ENCODE results near the gene NR1H2. TPM values are rescaled to one million over a fixed set of nuclear protein-coding genes. Genes with fewer than 3 reads are reported as not detected.
A peak's percentile ranks its signal among the peaks of the same experiment; 100 is the strongest.

Gene NR1H2
- total and polyA plus RNA-seq, 2 experiments from 2014 or later, result 32.9 to 70.2 TPM

DNA sequence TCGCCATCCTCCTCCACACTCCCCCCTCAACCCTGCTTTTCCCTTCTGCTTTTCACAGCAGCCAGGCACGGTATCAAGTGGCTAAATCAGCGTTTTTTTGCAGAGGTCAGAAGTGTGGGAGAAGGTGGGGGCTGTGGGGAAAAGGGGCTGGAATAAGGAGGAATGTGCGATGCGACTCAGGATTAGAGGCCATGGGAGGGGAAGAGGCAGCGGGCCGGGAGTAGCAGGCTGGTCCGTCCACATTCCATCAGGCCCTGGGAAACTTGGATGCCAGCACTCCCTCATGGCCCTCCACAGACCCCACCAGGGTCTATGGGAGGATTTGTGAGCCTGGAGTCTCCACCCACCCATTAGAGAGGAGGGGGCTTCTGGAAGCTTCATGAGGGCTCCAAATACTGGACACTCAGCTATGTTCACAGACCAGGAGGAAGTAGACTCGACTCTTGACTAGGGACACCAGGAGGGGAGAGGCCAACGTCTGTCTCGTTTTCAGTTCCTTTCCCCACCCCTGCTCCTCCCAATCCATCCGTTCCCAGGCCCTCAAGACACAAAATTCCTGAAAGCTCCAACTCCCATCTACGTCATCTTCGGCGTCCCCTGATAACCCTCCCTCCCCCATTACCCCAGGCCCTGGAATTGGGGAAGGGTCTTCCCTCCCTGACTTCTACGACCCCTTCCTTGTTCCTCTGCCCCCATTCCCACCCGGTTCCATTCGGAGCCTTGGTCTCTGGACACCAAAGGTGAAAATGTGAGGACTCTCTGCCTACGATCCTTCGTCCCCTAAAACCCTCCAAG, 43.8 kb upstream of the NR1H2 start:
- Mint-ChIP-seq H3K4me1 (no peaks in the 10 kb centered on the region), H3K27me3 (ENCODE audit: insufficient read depth, low read depth, poor library complexity) (peaks cover 12% of the 10 kb centered on the region), H3K36me3 (ENCODE audit: low read depth) (peaks cover 54% of the 10 kb centered on the region), H3K27ac (no peak overlapping the region), H3K4me3 (no peak overlapping the region), H3K9me3 (peaks cover 85% of the 10 kb centered on the region)
- ATAC-seq (no peak), DNase-seq (ENCODE audit: low spot score) (peak; percentile 86)
- Histone ChIP-seq H3K4me1 (ENCODE audit: insufficient read depth) (peaks cover 16% of the 10 kb centered on the region), H3K27ac (ENCODE audit: low read depth) (peak overlapping the region; percentile 100), H2AFZ (peak overlapping the region; percentile 83; the same call in 1 of the 2 replicates), H3K79me2 (replicated peaks; ENCODE audit: insufficient read depth) (peaks cover 7% of the 10 kb centered on the region), H4K20me1 (replicated peaks; ENCODE audit: insufficient read depth) (peaks cover 2% of the 10 kb centered on the region; the same call in 1 of the 2 replicates), H3K27me3 (ENCODE audit: insufficient read depth) (peaks cover 15% of the 10 kb centered on the region), H3K9me2 (ENCODE audit: insufficient read depth) (0 out of 2 replicates have a peak, but pooled peaks cover 3% of the 10 kb centered on the region), H3K36me3 (ENCODE audit: insufficient read depth) (no peaks in the 10 kb centered on the region), H3K4me2 (peak overlapping the region; percentile 98), H3K4me3 (peak overlapping the region; percentile 88), H3F3A (replicated peaks; ENCODE audit: low read depth) (peaks cover 21% of the 10 kb centered on the region)
- TF ChIP-seq, protein P1, sequence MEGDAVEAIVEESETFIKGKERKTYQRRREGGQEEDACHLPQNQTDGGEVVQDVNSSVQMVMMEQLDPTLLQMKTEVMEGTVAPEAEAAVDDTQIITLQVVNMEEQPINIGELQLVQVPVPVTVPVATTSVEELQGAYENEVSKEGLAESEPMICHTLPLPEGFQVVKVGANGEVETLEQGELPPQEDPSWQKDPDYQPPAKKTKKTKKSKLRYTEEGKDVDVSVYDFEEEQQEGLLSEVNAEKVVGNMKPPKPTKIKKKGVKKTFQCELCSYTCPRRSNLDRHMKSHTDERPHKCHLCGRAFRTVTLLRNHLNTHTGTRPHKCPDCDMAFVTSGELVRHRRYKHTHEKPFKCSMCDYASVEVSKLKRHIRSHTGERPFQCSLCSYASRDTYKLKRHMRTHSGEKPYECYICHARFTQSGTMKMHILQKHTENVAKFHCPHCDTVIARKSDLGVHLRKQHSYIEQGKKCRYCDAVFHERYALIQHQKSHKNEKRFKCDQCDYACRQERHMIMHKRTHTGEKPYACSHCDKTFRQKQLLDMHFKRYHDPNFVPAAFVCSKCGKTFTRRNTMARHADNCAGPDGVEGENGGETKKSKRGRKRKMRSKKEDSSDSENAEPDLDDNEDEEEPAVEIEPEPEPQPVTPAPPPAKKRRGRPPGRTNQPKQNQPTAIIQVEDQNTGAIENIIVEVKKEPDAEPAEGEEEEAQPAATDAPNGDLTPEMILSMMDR (conservative IDR thresholded peaks at IDR 0.05; ENCODE audit: low read depth in 2 of 2), result no peak
- TF ChIP-seq, protein P2, sequence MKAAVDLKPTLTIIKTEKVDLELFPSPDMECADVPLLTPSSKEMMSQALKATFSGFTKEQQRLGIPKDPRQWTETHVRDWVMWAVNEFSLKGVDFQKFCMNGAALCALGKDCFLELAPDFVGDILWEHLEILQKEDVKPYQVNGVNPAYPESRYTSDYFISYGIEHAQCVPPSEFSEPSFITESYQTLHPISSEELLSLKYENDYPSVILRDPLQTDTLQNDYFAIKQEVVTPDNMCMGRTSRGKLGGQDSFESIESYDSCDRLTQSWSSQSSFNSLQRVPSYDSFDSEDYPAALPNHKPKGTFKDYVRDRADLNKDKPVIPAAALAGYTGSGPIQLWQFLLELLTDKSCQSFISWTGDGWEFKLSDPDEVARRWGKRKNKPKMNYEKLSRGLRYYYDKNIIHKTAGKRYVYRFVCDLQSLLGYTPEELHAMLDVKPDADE (IDR thresholded peaks at IDR 0.05), result no peak
- no peak for TF ChIP-seq EZH2phosphoT487 (IDR thresholded peaks at IDR 0.05; ENCODE audit: unreplicated experiment)
- no peak for TF ChIP-seq NANOG (IDR thresholded peaks at IDR 0.05; ENCODE audit: borderline replicate concordance)
- TF ChIP-seq, protein P3, sequence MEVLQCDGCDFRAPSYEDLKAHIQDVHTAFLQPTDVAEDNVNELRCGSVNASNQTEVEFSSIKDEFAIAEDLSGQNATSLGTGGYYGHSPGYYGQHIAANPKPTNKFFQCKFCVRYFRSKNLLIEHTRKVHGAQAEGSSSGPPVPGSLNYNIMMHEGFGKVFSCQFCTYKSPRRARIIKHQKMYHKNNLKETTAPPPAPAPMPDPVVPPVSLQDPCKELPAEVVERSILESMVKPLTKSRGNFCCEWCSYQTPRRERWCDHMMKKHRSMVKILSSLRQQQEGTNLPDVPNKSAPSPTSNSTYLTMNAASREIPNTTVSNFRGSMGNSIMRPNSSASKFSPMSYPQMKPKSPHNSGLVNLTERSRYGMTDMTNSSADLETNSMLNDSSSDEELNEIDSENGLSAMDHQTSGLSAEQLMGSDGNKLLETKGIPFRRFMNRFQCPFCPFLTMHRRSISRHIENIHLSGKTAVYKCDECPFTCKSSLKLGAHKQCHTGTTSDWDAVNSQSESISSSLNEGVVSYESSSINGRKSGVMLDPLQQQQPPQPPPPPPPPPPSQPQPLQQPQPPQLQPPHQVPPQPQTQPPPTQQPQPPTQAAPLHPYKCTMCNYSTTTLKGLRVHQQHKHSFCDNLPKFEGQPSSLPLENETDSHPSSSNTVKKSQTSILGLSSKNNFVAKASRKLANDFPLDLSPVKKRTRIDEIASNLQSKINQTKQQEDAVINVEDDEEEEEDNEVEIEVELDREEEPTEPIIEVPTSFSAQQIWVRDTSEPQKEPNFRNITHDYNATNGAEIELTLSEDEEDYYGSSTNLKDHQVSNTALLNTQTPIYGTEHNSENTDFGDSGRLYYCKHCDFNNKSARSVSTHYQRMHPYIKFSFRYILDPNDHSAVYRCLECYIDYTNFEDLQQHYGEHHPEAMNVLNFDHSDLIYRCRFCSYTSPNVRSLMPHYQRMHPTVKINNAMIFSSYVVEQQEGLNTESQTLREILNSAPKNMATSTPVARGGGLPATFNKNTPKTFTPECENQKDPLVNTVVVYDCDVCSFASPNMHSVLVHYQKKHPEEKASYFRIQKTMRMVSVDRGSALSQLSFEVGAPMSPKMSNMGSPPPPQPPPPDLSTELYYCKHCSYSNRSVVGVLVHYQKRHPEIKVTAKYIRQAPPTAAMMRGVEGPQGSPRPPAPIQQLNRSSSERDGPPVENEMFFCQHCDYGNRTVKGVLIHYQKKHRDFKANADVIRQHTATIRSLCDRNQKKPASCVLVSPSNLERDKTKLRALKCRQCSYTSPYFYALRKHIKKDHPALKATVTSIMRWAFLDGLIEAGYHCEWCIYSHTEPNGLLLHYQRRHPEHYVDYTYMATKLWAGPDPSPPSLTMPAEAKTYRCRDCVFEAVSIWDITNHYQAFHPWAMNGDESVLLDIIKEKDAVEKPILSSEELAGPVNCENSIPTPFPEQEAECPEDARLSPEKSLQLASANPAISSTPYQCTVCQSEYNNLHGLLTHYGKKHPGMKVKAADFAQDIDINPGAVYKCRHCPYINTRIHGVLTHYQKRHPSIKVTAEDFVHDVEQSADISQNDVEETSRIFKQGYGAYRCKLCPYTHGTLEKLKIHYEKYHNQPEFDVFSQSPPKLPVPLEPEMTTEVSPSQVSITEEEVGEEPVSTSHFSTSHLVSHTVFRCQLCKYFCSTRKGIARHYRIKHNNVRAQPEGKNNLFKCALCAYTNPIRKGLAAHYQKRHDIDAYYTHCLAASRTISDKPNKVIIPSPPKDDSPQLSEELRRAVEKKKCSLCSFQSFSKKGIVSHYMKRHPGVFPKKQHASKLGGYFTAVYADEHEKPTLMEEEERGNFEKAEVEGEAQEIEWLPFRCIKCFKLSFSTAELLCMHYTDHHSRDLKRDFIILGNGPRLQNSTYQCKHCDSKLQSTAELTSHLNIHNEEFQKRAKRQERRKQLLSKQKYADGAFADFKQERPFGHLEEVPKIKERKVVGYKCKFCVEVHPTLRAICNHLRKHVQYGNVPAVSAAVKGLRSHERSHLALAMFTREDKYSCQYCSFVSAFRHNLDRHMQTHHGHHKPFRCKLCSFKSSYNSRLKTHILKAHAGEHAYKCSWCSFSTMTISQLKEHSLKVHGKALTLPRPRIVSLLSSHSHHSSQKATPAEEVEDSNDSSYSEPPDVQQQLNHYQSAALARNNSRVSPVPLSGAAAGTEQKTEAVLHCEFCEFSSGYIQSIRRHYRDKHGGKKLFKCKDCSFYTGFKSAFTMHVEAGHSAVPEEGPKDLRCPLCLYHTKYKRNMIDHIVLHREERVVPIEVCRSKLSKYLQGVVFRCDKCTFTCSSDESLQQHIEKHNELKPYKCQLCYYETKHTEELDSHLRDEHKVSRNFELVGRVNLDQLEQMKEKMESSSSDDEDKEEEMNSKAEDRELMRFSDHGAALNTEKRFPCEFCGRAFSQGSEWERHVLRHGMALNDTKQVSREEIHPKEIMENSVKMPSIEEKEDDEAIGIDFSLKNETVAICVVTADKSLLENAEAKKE (CRISPR knock-in tag; IDR thresholded peaks at IDR 0.05), result no peak
- no peak for TF ChIP-seq CREB1 (CRISPR knock-in tag; IDR thresholded peaks at IDR 0.05; ENCODE audit: low read depth)
- no peak for TF ChIP-seq JUNB (IDR thresholded peaks at IDR 0.05; ENCODE audit: unreplicated experiment)
- TF ChIP-seq, protein P4, sequence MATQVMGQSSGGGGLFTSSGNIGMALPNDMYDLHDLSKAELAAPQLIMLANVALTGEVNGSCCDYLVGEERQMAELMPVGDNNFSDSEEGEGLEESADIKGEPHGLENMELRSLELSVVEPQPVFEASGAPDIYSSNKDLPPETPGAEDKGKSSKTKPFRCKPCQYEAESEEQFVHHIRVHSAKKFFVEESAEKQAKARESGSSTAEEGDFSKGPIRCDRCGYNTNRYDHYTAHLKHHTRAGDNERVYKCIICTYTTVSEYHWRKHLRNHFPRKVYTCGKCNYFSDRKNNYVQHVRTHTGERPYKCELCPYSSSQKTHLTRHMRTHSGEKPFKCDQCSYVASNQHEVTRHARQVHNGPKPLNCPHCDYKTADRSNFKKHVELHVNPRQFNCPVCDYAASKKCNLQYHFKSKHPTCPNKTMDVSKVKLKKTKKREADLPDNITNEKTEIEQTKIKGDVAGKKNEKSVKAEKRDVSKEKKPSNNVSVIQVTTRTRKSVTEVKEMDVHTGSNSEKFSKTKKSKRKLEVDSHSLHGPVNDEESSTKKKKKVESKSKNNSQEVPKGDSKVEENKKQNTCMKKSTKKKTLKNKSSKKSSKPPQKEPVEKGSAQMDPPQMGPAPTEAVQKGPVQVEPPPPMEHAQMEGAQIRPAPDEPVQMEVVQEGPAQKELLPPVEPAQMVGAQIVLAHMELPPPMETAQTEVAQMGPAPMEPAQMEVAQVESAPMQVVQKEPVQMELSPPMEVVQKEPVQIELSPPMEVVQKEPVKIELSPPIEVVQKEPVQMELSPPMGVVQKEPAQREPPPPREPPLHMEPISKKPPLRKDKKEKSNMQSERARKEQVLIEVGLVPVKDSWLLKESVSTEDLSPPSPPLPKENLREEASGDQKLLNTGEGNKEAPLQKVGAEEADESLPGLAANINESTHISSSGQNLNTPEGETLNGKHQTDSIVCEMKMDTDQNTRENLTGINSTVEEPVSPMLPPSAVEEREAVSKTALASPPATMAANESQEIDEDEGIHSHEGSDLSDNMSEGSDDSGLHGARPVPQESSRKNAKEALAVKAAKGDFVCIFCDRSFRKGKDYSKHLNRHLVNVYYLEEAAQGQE (IDR thresholded peaks at IDR 0.05; ENCODE audit: unreplicated experiment), result no peak
- TF ChIP-seq ZNF114 (CRISPR knock-in tag; IDR thresholded peaks at IDR 0.05), result no peak
- no peak; the same call in none of the 2 replicates for TF ChIP-seq POLR2AphosphoS5 (IDR thresholded peaks at IDR 0.05; ENCODE audit: low read depth)

Measured in GM23338 (cell line).